Measurements from ENCODE around the gene ADCY2.

- no peak for TF ChIP-seq CTCF (IDR thresholded peaks at IDR 0.05)
- TF ChIP-seq POLR2A (IDR thresholded peaks at IDR 0.05), result no peak
These were observed 399.4 kb downstream of the ADCY2 start for GRCh38 chr5:7795306-7795705.

All from heart left ventricle (tissue), 13 donors.